ENCODE results near the gene COL13A1. TPM values are rescaled to one million over a fixed set of nuclear protein-coding genes. Genes with fewer than 3 reads are reported as not detected.

Gene COL13A1
- total and polyA plus RNA-seq, 2 donors = 0.19 to 0.96 TPM

GRCh38 chr10:69761320-69761719 lies 40.4 kb upstream of the COL13A1 start:
- H3K4me3 ChIP-seq (ENCODE audit: low read length in 2 of 2) = no peak overlapping the region
- H3K4me1 ChIP-seq (ENCODE audit: control insufficient read depth in 2 of 2, insufficient read depth in 2 of 2, low read length in 2 of 2) = no peaks in the 10 kb centered on the region
- no peaks in the 10 kb centered on the region for H3K9me3 ChIP-seq (ENCODE audit: control insufficient read depth in 2 of 2, insufficient read depth in 1 of 2, low read length in 1 of 2)
- H3K27ac ChIP-seq (ENCODE audit: low read depth in 1 of 2, low read length in 1 of 2) = no peak overlapping the region
- DNase-seq (ENCODE audit: low read depth in 6 of 9, low spot score in 9 of 9) = no peak
- WGBS = 96% methylated on average over 4 of the region's 4 CpGs
- no peaks in the 10 kb centered on the region for H3K36me3 ChIP-seq (ENCODE audit: control insufficient read depth in 2 of 2, insufficient read depth in 2 of 2, low read length in 1 of 2)
- H3K27me3 ChIP-seq (ENCODE audit: control insufficient read depth in 2 of 2, insufficient read depth in 1 of 2, low read length in 1 of 2) = peaks cover 0 to 3% of the 10 kb centered on the region in 2 donors

DNA sequence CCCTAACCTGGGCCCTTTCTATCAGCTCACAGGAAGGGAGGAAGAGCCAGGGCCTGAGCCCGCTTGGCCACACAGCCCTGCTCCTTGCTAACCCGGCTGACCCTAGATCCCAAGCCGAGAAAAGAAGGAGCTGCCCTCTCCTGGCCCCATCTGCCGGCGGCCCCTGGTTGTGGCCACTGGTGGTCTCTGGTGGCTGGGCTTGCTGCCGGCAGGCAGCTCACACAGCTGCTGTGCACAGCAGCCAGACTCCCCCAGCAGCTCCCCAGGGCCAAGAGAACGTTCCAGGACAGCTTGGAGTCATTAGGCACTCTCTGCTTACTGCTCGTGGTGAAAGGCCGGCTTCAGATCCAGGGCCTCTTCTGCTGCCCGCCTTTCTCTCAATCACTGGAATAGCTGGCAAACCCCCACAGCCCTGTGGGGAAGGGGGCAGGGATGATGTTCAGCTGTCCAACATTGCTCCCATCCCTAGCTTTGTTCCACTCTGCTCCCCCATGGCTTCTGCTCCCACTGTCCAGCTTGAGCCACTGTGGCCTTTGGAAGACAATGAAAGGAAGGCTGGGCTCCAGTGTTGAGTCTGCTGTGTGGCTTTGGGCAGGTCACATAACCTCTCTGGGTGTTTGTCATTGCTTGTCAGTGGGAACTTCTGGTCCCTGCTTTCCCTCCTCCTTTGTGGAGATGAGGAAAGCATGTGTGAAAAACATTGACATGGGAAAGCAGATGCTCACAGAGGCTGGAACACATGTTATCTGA lies 35.4 kb upstream of the COL13A1 start:
- H3K36me3 ChIP-seq (ENCODE audit: control insufficient read depth in 2 of 2, insufficient read depth in 2 of 2, low read length in 1 of 2) = no peaks in the 10 kb centered on the region
- peaks cover 0 to 19% of the 10 kb centered on the region in 2 donors for H3K27me3 ChIP-seq (ENCODE audit: control insufficient read depth in 2 of 2, insufficient read depth in 1 of 2, low read length in 1 of 2)
- no peak overlapping the region for H3K4me3 ChIP-seq (ENCODE audit: low read length in 2 of 2)
- WGBS = 95% methylated on average over 10 of the region's 10 CpGs
- H3K4me1 ChIP-seq (ENCODE audit: control insufficient read depth in 2 of 2, insufficient read depth in 2 of 2, low read length in 2 of 2) = no peaks in the 10 kb centered on the region
- no peaks in the 10 kb centered on the region for H3K9me3 ChIP-seq (ENCODE audit: control insufficient read depth in 2 of 2, insufficient read depth in 1 of 2, low read length in 1 of 2)
- H3K27ac ChIP-seq (ENCODE audit: low read depth in 1 of 2, low read length in 1 of 2) = no peak overlapping the region
- no peak for DNase-seq (ENCODE audit: low read depth in 6 of 9, low spot score in 9 of 9)

DNA sequence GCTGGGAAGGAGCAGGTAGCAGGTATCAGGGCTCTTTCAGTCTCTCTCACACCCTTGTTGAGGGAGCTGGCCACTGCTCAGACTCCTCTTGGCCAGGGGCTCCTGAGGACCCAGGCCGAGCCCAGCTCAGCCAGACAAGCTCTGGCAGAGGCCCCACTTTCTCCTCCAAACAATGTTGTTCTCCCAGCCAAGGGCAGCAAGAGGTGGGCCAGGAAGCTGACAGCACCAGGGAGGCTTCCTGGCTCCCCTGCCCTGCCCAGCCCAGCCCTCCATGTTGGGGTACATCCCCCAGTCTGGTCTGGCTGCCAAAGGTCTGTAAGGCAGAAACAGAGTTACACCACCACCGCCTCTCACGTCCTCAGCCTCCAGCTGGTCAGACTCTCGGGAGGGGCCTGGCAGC lies 33.9 kb upstream of the COL13A1 start:
- no peak for DNase-seq (ENCODE audit: low read depth in 6 of 9, low spot score in 9 of 9)
- Histone ChIP-seq H3K27ac (ENCODE audit: low read depth in 1 of 2, low read length in 1 of 2) (no peak overlapping the region), H3K36me3 (ENCODE audit: control insufficient read depth in 2 of 2, insufficient read depth in 2 of 2, low read length in 1 of 2) (no peaks in the 10 kb centered on the region), H3K4me1 (ENCODE audit: control insufficient read depth in 2 of 2, insufficient read depth in 2 of 2, low read length in 2 of 2) (no peaks in the 10 kb centered on the region), H3K9me3 (ENCODE audit: control insufficient read depth in 2 of 2, insufficient read depth in 1 of 2, low read length in 1 of 2) (no peaks in the 10 kb centered on the region), H3K4me3 (ENCODE audit: low read length in 2 of 2) (no peak overlapping the region), H3K27me3 (ENCODE audit: control insufficient read depth in 2 of 2, insufficient read depth in 1 of 2, low read length in 1 of 2) (peaks cover 0 to 22% of the 10 kb centered on the region in 2 donors)
- 96% methylated on average over 4 of the region's 4 CpGs for WGBS

DNA sequence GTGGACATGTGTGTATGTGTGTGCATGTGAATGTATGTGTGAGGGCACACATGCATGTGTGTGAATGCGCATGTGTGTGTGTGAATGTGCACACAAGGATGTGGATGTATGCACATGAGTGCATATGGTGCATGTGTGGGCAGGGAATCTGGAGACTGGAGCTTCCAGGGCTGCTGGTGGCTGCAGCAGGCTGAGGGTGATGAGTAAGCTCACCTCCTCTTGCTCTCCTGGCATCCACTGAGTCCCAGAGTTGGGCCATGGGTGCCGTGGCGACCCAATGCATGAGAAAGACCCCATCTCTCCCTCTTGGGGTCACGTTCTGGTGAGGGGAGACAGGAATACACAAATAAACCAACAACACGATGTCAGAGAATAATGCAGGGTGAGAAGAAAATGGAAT lies 33.3 kb upstream of the COL13A1 start:
- Histone ChIP-seq H3K9me3 (ENCODE audit: control insufficient read depth in 2 of 2, insufficient read depth in 1 of 2, low read length in 1 of 2) (no peaks in the 10 kb centered on the region), H3K4me3 (ENCODE audit: low read length in 2 of 2) (no peak overlapping the region), H3K4me1 (ENCODE audit: control insufficient read depth in 2 of 2, insufficient read depth in 2 of 2, low read length in 2 of 2) (no peaks in the 10 kb centered on the region), H3K27me3 (ENCODE audit: control insufficient read depth in 2 of 2, insufficient read depth in 1 of 2, low read length in 1 of 2) (peaks cover 0 to 22% of the 10 kb centered on the region in 2 donors), H3K27ac (ENCODE audit: low read depth in 1 of 2, low read length in 1 of 2) (no peak overlapping the region), H3K36me3 (ENCODE audit: control insufficient read depth in 2 of 2, insufficient read depth in 2 of 2, low read length in 1 of 2) (no peaks in the 10 kb centered on the region)
- DNase-seq (ENCODE audit: low read depth in 6 of 9, low spot score in 9 of 9) = no peak
- WGBS = 92% methylated on average over 5 of the region's 5 CpGs

- no peaks in the 10 kb centered on the region for H3K9me3 ChIP-seq (ENCODE audit: control insufficient read depth in 2 of 2, insufficient read depth in 1 of 2, low read length in 1 of 2)
- no peaks in the 10 kb centered on the region for H3K4me1 ChIP-seq (ENCODE audit: control insufficient read depth in 2 of 2, insufficient read depth in 2 of 2, low read length in 2 of 2)
- WGBS = 80% methylated on average over 10 of the region's 10 CpGs
- H3K27ac ChIP-seq (ENCODE audit: low read depth in 1 of 2, low read length in 1 of 2) = no peak overlapping the region
- H3K36me3 ChIP-seq (ENCODE audit: control insufficient read depth in 2 of 2, insufficient read depth in 2 of 2, low read length in 1 of 2) = no peaks in the 10 kb centered on the region
- H3K4me3 ChIP-seq (ENCODE audit: low read length in 2 of 2) = no peak overlapping the region
- H3K27me3 ChIP-seq (ENCODE audit: control insufficient read depth in 2 of 2, insufficient read depth in 1 of 2, low read length in 1 of 2) = peaks cover 0 to 22% of the 10 kb centered on the region in 2 donors
- no peak for DNase-seq (ENCODE audit: low read depth in 6 of 9, low spot score in 9 of 9)
These were observed 32.2 kb upstream of the COL13A1 start for GRCh38 chr10:69769395-69769992.

DNA sequence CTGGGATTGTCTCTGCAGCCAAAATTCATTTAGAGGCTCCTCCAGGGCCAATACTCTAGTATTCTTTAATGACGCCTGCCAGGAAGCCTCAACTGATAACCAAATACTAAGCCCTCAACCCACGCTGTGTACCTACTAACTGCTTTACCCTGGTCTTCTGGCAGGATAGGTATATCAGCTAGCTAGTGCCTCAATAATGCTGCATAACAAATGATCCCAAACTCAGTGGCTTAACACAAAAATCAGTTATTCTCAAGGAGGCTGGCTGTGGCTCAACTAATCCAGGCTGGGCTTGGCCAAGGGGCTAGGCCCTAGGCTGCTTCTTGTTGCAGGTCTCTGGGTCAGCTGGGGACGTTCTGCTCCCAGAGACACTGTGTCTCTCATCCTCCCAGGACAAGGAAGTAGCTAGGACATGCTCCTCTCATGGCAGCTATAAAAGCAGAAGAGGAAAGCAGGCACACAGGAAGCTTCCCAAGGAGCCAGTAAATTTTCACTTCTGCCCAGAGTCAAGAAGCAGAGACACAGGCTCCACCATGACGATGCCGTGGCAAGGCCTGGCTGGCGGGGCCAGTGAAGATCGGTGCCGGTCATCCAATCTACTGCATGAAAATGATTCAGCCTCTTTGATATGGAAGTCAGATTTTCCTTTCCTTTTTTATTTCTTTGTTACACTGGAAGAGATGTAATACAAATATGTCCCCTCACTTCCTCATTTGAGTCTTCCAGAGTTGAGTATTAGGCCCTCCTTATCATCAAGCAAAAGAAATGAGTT lies 28.6 kb upstream of the COL13A1 start:
- DNase-seq (ENCODE audit: low read depth in 6 of 9, low spot score in 9 of 9) = no peak

DNA sequence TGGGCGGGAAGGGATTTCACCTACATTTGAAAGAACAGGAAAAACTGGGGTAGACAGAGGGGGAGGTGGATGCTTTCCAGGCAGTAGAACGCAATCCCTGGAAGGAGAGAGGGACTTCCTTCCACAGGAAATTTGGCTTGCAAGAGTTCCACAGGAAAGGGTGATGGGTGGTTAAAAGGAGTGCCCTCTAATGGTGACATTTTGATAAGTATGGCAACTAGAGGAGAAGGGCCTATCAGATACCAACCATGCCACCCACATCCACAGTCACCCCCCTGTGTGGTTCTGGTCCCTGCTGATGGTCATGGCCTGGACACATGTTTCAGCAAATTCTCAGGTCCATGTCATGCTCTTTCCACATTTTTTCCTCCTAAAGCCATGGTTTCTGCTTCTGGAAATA lies 27.1 kb upstream of the COL13A1 start:
- no peaks in the 10 kb centered on the region for H3K36me3 ChIP-seq (ENCODE audit: control insufficient read depth in 2 of 2, insufficient read depth in 2 of 2, low read length in 1 of 2)
- H3K27me3 ChIP-seq (ENCODE audit: control insufficient read depth in 2 of 2, insufficient read depth in 1 of 2, low read length in 1 of 2) = peaks cover 0 to 6% of the 10 kb centered on the region in 2 donors
- no peak overlapping the region for H3K27ac ChIP-seq (ENCODE audit: low read depth in 1 of 2, low read length in 1 of 2)
- no peak overlapping the region for H3K4me3 ChIP-seq (ENCODE audit: low read length in 2 of 2)
- no peaks in the 10 kb centered on the region for H3K9me3 ChIP-seq (ENCODE audit: control insufficient read depth in 2 of 2, insufficient read depth in 1 of 2, low read length in 1 of 2)
- DNase-seq (ENCODE audit: low read depth in 6 of 9, low spot score in 9 of 9) = no peak
- WGBS = 84% methylated on average over 2 of the region's 2 CpGs
- no peaks in the 10 kb centered on the region for H3K4me1 ChIP-seq (ENCODE audit: control insufficient read depth in 2 of 2, insufficient read depth in 2 of 2, low read length in 2 of 2)

More for the DNA sequence above, 28.6 kb upstream of the COL13A1 start:
- H3K27ac ChIP-seq (ENCODE audit: low read depth in 1 of 2, low read length in 1 of 2) = no peak overlapping the region
- 94% methylated on average over 8 of the region's 8 CpGs for WGBS
- H3K27me3 ChIP-seq (ENCODE audit: control insufficient read depth in 2 of 2, insufficient read depth in 1 of 2, low read length in 1 of 2) = peaks cover 0 to 17% of the 10 kb centered on the region in 2 donors
- no peaks in the 10 kb centered on the region for H3K9me3 ChIP-seq (ENCODE audit: control insufficient read depth in 2 of 2, insufficient read depth in 1 of 2, low read length in 1 of 2)
- no peaks in the 10 kb centered on the region for H3K36me3 ChIP-seq (ENCODE audit: control insufficient read depth in 2 of 2, insufficient read depth in 2 of 2, low read length in 1 of 2)
- H3K4me1 ChIP-seq (ENCODE audit: control insufficient read depth in 2 of 2, insufficient read depth in 2 of 2, low read length in 2 of 2) = no peaks in the 10 kb centered on the region
- no peak overlapping the region for H3K4me3 ChIP-seq (ENCODE audit: low read length in 2 of 2)

- WGBS = 97% methylated on average over 5 of the region's 5 CpGs
- DNase-seq (ENCODE audit: low read depth in 6 of 9, low spot score in 9 of 9) = no peak
- H3K27ac ChIP-seq (ENCODE audit: low read depth in 1 of 2, low read length in 1 of 2) = no peak overlapping the region
- no peak overlapping the region for H3K4me3 ChIP-seq (ENCODE audit: low read length in 2 of 2)
- peaks cover 0 to 14% of the 10 kb centered on the region in 2 donors for H3K27me3 ChIP-seq (ENCODE audit: control insufficient read depth in 2 of 2, insufficient read depth in 1 of 2, low read length in 1 of 2)
- no peaks in the 10 kb centered on the region for H3K9me3 ChIP-seq (ENCODE audit: control insufficient read depth in 2 of 2, insufficient read depth in 1 of 2, low read length in 1 of 2)
- H3K4me1 ChIP-seq (ENCODE audit: control insufficient read depth in 2 of 2, insufficient read depth in 2 of 2, low read length in 2 of 2) = no peaks in the 10 kb centered on the region
- no peaks in the 10 kb centered on the region for H3K36me3 ChIP-seq (ENCODE audit: control insufficient read depth in 2 of 2, insufficient read depth in 2 of 2, low read length in 1 of 2)
These were observed 21.6 kb upstream of the COL13A1 start for GRCh38 chr10:69780077-69780476.

DNA sequence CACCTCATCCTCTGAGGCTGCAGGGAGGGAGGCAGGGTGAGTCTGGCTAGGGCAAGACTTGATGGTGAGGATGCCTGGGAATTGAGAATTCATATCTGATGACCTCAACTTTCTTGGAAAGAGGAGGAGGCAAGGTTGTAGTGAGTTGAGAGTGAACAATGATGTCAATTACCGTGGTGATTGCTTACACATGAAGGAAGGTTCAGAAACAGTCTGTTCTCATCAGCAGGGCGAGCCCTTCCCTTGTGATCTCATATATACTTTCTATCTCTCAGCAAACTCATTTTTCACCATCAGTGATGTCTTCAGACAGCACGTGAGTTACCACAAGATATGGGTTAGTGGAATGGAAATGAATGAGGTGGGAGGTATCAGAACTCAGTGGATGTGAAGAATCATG lies 20.1 kb upstream of the COL13A1 start:
- DNase-seq (ENCODE audit: low read depth in 6 of 9, low spot score in 9 of 9) = no peak
- Histone ChIP-seq H3K4me3 (ENCODE audit: low read length in 2 of 2) (no peak overlapping the region), H3K9me3 (ENCODE audit: control insufficient read depth in 2 of 2, insufficient read depth in 1 of 2, low read length in 1 of 2) (no peaks in the 10 kb centered on the region), H3K36me3 (ENCODE audit: control insufficient read depth in 2 of 2, insufficient read depth in 2 of 2, low read length in 1 of 2) (no peaks in the 10 kb centered on the region), H3K27me3 (ENCODE audit: control insufficient read depth in 2 of 2, insufficient read depth in 1 of 2, low read length in 1 of 2) (peaks cover 0 to 21% of the 10 kb centered on the region in 2 donors), H3K4me1 (ENCODE audit: control insufficient read depth in 2 of 2, insufficient read depth in 2 of 2, low read length in 2 of 2) (no peaks in the 10 kb centered on the region), H3K27ac (ENCODE audit: low read depth in 1 of 2, low read length in 1 of 2) (no peak overlapping the region)
- WGBS = 84% methylated on average over 3 of the region's 3 CpGs

All from thymus (tissue), 11 donors.